Fibroblast of lung (primary cell): ENCODE measurements around the gene CST8.

Source experiments
- CTCF ChIP-seq, 2 donors: IDR thresholded peaks in 1 of 2; conservative IDR thresholded peaks in 1 of 2; 1 replicate in 1 of 2; 2 replicates in 1 of 2; pipeline ENCODE4 v1.5.1; 2011 to 2012; ENCODE audit warnings: low read length in 2 of 2, control low read depth in 1 of 2, inconsistent platforms in 1 of 2, low read depth in 1 of 2, mild to moderate bottlenecking in 1 of 2
- EZH2 ChIP-seq: IDR thresholded peaks from 2 replicates; pipeline ENCODE4 v1.5.1; 2012; ENCODE audit warnings: low read length, control low read depth, mild to moderate bottlenecking; ENCODE audit errors: missing control alignments

GRCh38 chr20:23544133-23544532, 53.2 kb downstream of the CST8 start:
- no peak for TF ChIP-seq EZH2
- TF ChIP-seq CTCF (conservative IDR thresholded peaks at IDR 0.05 in 1 of 2, IDR thresholded peaks at IDR 0.05 in 1 of 2; ENCODE audit: low read depth in 1 of 2, low read length in 2 of 2), result no peak
